GM12801 (cell line): ENCODE results near the gene RBM42.

Experiments used
- CTCF ChIP-seq: IDR thresholded peaks from one replicate; pipeline ENCODE4 v1.5.1; 2011; ENCODE audit warnings: control low read depth; ENCODE audit not compliant: insufficient read length; ENCODE audit errors: extremely low read depth

Gene RBM42

DNA sequence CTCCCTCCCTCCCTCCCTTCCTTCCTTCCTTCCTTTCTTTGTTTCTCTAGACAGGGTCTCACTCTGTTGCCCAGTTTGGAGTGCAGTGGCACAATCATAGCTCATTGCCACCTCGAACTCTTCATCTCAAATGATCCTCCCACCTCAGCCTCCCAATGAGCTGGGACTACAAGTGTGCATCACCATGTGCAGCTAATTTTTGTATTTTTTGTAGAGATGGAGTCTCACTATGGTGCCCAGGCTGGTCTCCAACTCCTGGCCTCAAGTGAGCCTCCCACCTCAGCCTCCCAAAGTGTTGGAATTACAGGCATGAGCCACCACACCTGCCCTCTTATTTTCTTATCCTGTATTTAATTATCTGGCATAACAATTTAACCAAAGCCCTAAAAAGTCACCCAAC is 41.9 kb downstream of the RBM42 start:
- no peak for TF ChIP-seq CTCF

DNA sequence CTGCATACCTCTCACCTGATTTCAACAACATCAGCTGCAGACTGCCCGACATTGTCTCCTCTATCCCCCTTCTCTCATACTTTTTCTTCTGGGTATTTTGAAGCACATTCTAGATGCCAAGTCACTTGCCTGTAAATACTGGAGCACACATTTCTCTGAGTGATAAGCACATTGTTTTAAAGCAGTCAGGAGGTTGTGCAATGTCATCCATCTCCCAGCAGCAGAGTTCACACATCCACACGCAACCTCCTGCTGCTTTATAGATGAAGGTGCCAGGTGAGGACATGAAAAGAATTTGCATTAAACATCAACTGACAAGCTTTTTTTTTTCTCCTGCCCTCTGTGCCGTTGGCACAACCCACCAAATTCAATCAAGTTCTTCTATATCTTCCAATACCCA is 43.0 kb downstream of the RBM42 start:
- no peak for TF ChIP-seq CTCF

- TF ChIP-seq CTCF = no peak
Observed at GRCh38 chr19:35673121-35673804, 44.4 kb downstream of the RBM42 start.

DNA sequence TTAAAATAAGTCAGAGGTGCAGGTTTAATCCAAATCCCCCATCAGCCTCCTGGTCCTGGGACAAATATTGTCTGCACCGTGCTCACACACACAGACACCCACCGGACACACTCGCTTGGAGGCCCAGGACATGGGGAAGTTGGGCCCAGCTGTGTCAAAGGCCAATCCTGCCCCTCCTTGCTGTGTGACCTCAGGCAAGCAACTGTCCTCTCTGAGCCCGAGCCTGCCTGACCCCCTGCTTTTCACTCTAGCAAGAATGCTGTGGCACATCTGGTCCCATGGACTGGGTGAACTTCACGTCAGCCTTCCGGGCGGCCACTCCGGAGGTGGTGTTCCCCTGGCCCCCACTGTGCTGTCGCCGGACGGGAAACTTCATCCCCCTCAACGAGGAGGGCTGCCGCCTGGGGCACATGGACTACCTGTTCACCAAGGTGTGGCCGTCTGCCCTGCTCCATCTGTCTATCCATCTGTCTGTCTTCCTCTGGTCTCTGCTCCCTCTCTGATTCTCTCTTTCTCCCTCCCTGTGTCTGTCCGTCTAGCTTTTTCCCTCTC is 46.8 kb downstream of the RBM42 start:
- TF ChIP-seq CTCF = no peak
